Gastroesophageal sphincter (tissue), 4 donors: ENCODE data around the gene SCN7A. TPM values are rescaled to one million over a fixed set of nuclear protein-coding genes. Genes with fewer than 3 reads are reported as not detected.

Experiments used
- ATAC-seq: fragments of 150-250 bp; one replicate; pipeline ENCODE4 v1.9.1; 2016; ENCODE audit warnings: mild to moderate bottlenecking, moderate library complexity
- H3K27ac ChIP-seq, 4 donors: fragments of 200-600 bp; sonication (generic) in 3 of 4; 1 replicate in 3 of 4; 2 replicates in 1 of 4; pipeline ENCODE4 v1.5.1; 2016 to 2019
- H3K27me3 ChIP-seq: fragments of 200-600 bp; sonication (generic); one replicate; pipeline ENCODE4 v1.5.1; 2019
- H3K36me3 ChIP-seq, 2 donors: fragments of 200-600 bp; sonication (generic); one replicate each; pipeline ENCODE4 v1.5.1; 2019; ENCODE audit warnings: control low read depth in 1 of 2
- H3K4me1 ChIP-seq, 3 donors: fragments of 200-600 bp; sonication (generic); 1 replicate in 2 of 3; 2 replicates in 1 of 3; pipeline ENCODE4 v1.5.1; 2016 to 2019; ENCODE audit warnings: control low read depth in 2 of 3
- H3K4me3 ChIP-seq, 2 donors: fragments of 200-600 bp; sonication (generic); one replicate each; pipeline ENCODE4 v1.5.1; 2019; ENCODE audit warnings: mild to moderate bottlenecking in 1 of 2, moderate library complexity in 1 of 2
- H3K9me3 ChIP-seq, 3 donors: fragments of 200-600 bp; sonication (generic); one replicate each; pipeline ENCODE4 v1.5.1; 2017 to 2019; ENCODE audit warnings: control low read depth in 2 of 3
- EP300 ChIP-seq: sonication (generic); formaldehyde crosslinking; IDR thresholded peaks from one replicate; pipeline ENCODE4 v1.6.1; 2017; ENCODE audit warnings: antibody characterized with exemption, mild to moderate bottlenecking
- POLR2A ChIP-seq, 2 donors: fragments of 450-650 bp; IDR thresholded peaks; one replicate each; pipeline ENCODE4 v1.6.1; 2017; ENCODE audit warnings: antibody characterized with exemption in 2 of 2, mild to moderate bottlenecking in 2 of 2, moderate library complexity in 1 of 2
- POLR2AphosphoS5 ChIP-seq: sonication (generic); formaldehyde crosslinking; IDR thresholded peaks from one replicate; pipeline ENCODE4 v1.6.1; 2017; ENCODE audit warnings: antibody characterized with exemption
- WGBS, 2 donors: methylation state at CpG; one replicate each; pipeline ENCODE4 v1.1.5; 2018; ENCODE audit warnings: low coverage in 1 of 2; 5-methylcytosine and 5-hydroxymethylcytosine counted together
- total RNA-seq, 4 donors: library from RNA; depleted of rRNA; stranded (reverse); fragments of >200 nt; gene quantifications; one replicate each; pipeline ENCODE4 v1.1.0, GENCODE V29; 2016
- TF ChIP-seq, protein P1 (sequence below), 4 experiments: fragments of 200-600 bp in 2 of 4; fragments of 450-650 bp in 2 of 4; sonication (generic) in 1 of 4; IDR thresholded peaks; one replicate each; pipeline ENCODE4 v1.5.1; 2017 to 2019; ENCODE audit warnings: antibody characterized with exemption in 4 of 4, mild to moderate bottlenecking in 2 of 4, moderate library complexity in 2 of 4

Gene SCN7A
- total RNA-seq, 4 donors from 2014 or later = 67.4 to 92.5 (median 72.4) TPM

DNA sequence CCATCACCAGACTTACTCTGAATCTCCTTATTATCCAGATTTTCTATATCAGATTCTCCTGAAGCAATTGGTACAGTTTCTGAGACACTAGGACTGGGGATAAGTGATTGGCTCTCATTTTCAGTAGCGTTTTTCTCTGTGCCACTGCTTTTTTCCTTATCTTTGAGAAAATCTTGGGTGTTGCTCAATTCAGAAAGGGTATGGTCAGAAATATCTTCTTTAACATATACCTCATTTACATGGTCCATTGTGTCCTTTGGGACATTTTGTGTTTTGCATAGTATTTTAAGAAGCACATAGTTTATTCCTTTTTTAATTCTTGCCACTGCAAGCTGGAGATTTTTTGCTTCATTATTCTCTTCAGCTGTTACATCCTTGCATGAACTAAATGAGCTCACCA, 61.7 kb downstream of the SCN7A start:
- Histone ChIP-seq H3K4me1 (no peaks in the 10 kb centered on the region), H3K4me3 (no peak overlapping the region), H3K36me3 (no peaks in the 10 kb centered on the region), H3K27me3 (no peaks in the 10 kb centered on the region), H3K9me3 (no peaks in the 10 kb centered on the region), H3K27ac (no peak overlapping the region)
- no peak for ATAC-seq
- TF ChIP-seq EP300 (no peak), POLR2AphosphoS5 (no peak), POLR2A (IDR thresholded peaks at IDR 0.05) (no peak)
- TF ChIP-seq, protein P1, sequence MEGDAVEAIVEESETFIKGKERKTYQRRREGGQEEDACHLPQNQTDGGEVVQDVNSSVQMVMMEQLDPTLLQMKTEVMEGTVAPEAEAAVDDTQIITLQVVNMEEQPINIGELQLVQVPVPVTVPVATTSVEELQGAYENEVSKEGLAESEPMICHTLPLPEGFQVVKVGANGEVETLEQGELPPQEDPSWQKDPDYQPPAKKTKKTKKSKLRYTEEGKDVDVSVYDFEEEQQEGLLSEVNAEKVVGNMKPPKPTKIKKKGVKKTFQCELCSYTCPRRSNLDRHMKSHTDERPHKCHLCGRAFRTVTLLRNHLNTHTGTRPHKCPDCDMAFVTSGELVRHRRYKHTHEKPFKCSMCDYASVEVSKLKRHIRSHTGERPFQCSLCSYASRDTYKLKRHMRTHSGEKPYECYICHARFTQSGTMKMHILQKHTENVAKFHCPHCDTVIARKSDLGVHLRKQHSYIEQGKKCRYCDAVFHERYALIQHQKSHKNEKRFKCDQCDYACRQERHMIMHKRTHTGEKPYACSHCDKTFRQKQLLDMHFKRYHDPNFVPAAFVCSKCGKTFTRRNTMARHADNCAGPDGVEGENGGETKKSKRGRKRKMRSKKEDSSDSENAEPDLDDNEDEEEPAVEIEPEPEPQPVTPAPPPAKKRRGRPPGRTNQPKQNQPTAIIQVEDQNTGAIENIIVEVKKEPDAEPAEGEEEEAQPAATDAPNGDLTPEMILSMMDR (IDR thresholded peaks at IDR 0.05) = no peak
- WGBS, 2 donors = 53 to 75% methylated on average over 1 of the region's 1 CpG

DNA sequence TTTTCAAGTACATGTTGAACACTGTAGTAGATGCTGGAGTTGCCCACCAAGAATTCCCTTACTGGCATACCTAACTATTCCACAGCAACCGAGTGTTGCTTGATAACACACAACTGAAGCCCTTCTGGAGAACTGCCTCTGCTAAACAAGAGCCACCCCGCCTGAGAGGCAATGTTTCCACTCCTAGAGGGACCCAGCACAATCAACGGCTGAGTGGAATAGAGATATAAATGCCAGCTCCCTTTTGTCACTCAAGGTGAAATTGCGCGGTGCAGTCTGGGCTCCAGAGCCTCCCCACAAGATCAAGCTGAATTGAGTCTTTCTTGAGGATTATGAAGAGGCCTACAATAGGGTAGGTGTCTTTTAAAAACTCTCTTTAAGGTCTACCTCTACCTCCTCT, 69.2 kb downstream of the SCN7A start:
- no peaks in the 10 kb centered on the region for H3K27me3 ChIP-seq
- WGBS, 2 donors = 89 to 91% methylated on average over 3 to 5 of the region's 5 CpGs
- TF ChIP-seq, protein P1 (IDR thresholded peaks at IDR 0.05) = no peak
- no peak for TF ChIP-seq POLR2A (IDR thresholded peaks at IDR 0.05)
- TF ChIP-seq EP300 = no peak
- TF ChIP-seq POLR2AphosphoS5 = no peak
- H3K27ac ChIP-seq = no peak overlapping the region
- no peaks in the 10 kb centered on the region for H3K9me3 ChIP-seq
- ATAC-seq = no peak
- H3K36me3 ChIP-seq = no peaks in the 10 kb centered on the region
- H3K4me1 ChIP-seq = no peaks in the 10 kb centered on the region
- H3K4me3 ChIP-seq = no peak overlapping the region

DNA sequence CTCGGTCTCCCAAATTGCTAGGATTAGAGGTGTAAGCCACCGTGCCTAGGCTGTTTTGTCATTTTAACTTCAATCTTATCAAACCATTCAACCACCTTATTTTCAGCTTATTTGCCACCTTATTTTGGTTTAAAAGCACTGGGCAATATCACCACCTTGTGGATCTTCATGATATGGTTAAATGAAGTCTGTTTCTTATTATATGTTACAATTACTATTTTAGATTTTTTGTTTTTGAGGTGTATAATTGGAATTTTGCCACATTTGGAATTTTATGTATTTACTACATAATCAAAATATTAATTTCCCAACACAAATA, 74.5 kb downstream of the SCN7A start:
- 20 to 44% methylated on average over 1 of the region's 2 CpGs for WGBS, 2 donors
- Histone ChIP-seq H3K9me3 (no peaks in the 10 kb centered on the region), H3K4me1 (no peaks in the 10 kb centered on the region)

DNA sequence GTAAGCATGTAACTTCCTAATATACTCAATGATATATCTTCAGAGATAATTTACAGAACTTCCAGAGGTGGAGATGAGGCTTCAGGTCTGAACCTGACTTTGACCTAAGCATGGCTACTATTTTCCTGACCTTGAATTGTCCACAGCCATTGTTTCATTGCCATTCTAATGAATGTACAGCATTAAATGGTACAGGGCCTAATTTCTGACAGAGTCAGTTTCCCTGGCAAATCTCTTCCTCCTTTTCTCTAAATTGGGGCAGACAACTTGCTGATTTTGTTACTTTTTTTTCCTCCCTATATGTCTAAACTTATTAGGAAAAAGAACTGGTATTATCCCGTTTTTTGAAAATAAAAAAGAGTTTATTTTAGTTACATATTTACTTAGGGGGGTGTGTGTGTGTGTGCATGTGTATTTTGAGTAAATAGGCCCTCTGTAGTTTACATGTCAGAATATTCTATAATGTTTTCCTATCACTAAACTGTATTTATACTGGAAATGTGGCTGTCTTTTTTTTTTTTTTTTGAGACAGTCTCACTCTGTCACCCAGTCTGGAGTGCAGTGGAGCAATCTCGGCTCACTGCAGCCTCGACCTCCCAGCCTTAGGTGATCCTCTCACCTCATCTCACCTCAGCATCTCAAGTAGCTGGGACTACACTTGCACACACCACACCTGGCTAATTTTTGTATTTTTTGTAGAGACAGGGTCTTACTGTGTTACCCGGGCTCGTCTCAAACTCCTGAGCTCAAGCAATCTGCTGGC, 75.0 kb downstream of the SCN7A start:
- no peaks in the 10 kb centered on the region for H3K36me3 ChIP-seq
- H3K9me3 ChIP-seq = no peaks in the 10 kb centered on the region
- no peak overlapping the region for H3K27ac ChIP-seq
- no peak overlapping the region for H3K4me3 ChIP-seq
- TF ChIP-seq POLR2AphosphoS5 = no peak
- no peak for TF ChIP-seq POLR2A (IDR thresholded peaks at IDR 0.05)
- TF ChIP-seq, protein P1 (IDR thresholded peaks at IDR 0.05) = no peak
- TF ChIP-seq EP300 = no peak
- 69 to 75% methylated on average over 3 to 5 of the region's 5 CpGs for WGBS, 2 donors
- no peak for ATAC-seq
- no peaks in the 10 kb centered on the region for H3K4me1 ChIP-seq
- H3K27me3 ChIP-seq = no peaks in the 10 kb centered on the region

More for the DNA sequence above, 74.5 kb downstream of the SCN7A start:
- no peak for TF ChIP-seq POLR2AphosphoS5
- TF ChIP-seq, protein P1 (IDR thresholded peaks at IDR 0.05) = no peak
- no peak for TF ChIP-seq POLR2A (IDR thresholded peaks at IDR 0.05)
- no peak for TF ChIP-seq EP300
- no peaks in the 10 kb centered on the region for H3K27me3 ChIP-seq
- no peak overlapping the region for H3K4me3 ChIP-seq
- no peaks in the 10 kb centered on the region for H3K36me3 ChIP-seq
- no peak overlapping the region for H3K27ac ChIP-seq
- no peak for ATAC-seq

DNA sequence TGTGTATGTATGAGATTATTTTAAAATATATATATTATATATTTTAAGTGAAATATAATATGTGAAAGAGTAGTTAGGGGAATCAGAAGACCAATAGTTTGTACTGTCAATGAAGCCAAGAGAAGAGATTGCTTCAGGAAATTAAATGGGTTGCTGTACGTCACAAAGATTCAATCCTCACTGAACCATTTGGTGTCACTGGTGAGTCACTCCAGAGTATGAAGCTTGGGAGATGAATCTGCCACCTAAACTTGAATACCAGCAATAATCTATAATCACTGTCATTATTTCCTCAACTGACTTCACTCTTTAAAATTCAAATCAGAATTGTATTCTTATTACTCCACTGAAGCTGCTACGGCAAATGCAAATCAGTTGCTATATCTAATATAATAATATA, 76.4 kb downstream of the SCN7A start:
- no peak for ATAC-seq
- Histone ChIP-seq H3K4me3 (no peak overlapping the region), H3K9me3 (no peaks in the 10 kb centered on the region), H3K27me3 (no peaks in the 10 kb centered on the region), H3K4me1 (no peaks in the 10 kb centered on the region), H3K27ac (no peak overlapping the region), H3K36me3 (no peaks in the 10 kb centered on the region)
- 55 to 60% methylated on average over 2 of the region's 2 CpGs for WGBS, 2 donors
- TF ChIP-seq, protein P1 (IDR thresholded peaks at IDR 0.05) = no peak
- TF ChIP-seq POLR2AphosphoS5 (no peak), EP300 (no peak), POLR2A (IDR thresholded peaks at IDR 0.05) (no peak)
